Measurements from ENCODE around the gene KBTBD13.
"Not testable (repeated sequence)": the region's sequence is repeated elsewhere in the genome, so short reads cannot be mapped to it uniquely, and the experiment has no call there.

The KBTBD13 gene

GRCh38 chr15:65084500-65085206 lies 8.1 kb downstream of the KBTBD13 start:
- Mint-ChIP-seq H3K27me3 (peaks cover 30 to 33% of the 10 kb centered on the region in 2 donors), H3K9me3 (no peaks in the 10 kb centered on the region), H3K36me3 (peaks cover 0 to 3% of the 10 kb centered on the region in 2 donors), H3K4me3 (no peak overlapping the region), H3K4me1 (peaks cover 0 to 3% of the 10 kb centered on the region in 2 donors), H3K27ac (no peak overlapping the region)
- no peak for ATAC-seq (replicated peaks)
- no peak for DNase-seq

- H3K9me3 Mint-ChIP-seq, result no peaks in the 10 kb centered on the region
These were observed 8.7 kb downstream of the KBTBD13 start for GRCh38 chr15:65085207-65085753.

GRCh38 chr15:65085990-65086679 lies 9.6 kb downstream of the KBTBD13 start:
- Mint-ChIP-seq H3K4me1 (peaks cover 0 to 3% of the 10 kb centered on the region in 2 donors), H3K27ac (no peak overlapping the region), H3K36me3 (peaks cover under 1 to 3% of the 10 kb centered on the region in 2 donors), H3K4me3 (no peak overlapping the region), H3K27me3 (peaks cover 28 to 33% of the 10 kb centered on the region in 2 donors), H3K9me3 (no peaks in the 10 kb centered on the region)
- ATAC-seq (replicated peaks), result peak; percentile 27 to 39
- DNase-seq, result no peak

More at GRCh38 chr15:65085207-65085753, 8.7 kb downstream of the KBTBD13 start:
- Mint-ChIP-seq H3K36me3 (peaks cover 0 to 3% of the 10 kb centered on the region in 2 donors), H3K27ac (no peak overlapping the region), H3K4me3 (no peak overlapping the region), H3K4me1 (peaks cover 0 to 3% of the 10 kb centered on the region in 2 donors), H3K27me3 (peaks cover 28 to 33% of the 10 kb centered on the region in 2 donors)
- DNase-seq, result no peak
- no peak for ATAC-seq (replicated peaks)

- H3K9me3 Mint-ChIP-seq, result no peaks in the 10 kb centered on the region
- H3K36me3 Mint-ChIP-seq, result peaks cover 3 to 6% of the 10 kb centered on the region in 2 donors
- DNase-seq (no peak), ATAC-seq (replicated peaks) (peak; percentile 23 to 33)
- H3K27ac Mint-ChIP-seq, result no peak overlapping the region
- H3K4me1 Mint-ChIP-seq, result peaks cover 0 to 3% of the 10 kb centered on the region in 2 donors
- no peak overlapping the region for H3K4me3 Mint-ChIP-seq
- peaks cover 28 to 30% of the 10 kb centered on the region in 2 donors for H3K27me3 Mint-ChIP-seq
These were observed 10.2 kb downstream of the KBTBD13 start for GRCh38 chr15:65086680-65087111.

GRCh38 chr15:65087411-65087810 lies 10.9 kb downstream of the KBTBD13 start:
- H3K27ac Mint-ChIP-seq, result no peak overlapping the region
- H3K4me1 Mint-ChIP-seq, result peaks cover 0 to 3% of the 10 kb centered on the region in 2 donors
- peaks cover 3 to 6% of the 10 kb centered on the region in 2 donors for H3K36me3 Mint-ChIP-seq
- H3K27me3 Mint-ChIP-seq, result peaks cover 24 to 26% of the 10 kb centered on the region in 2 donors
- DNase-seq, result no peak
- no peak for ATAC-seq (replicated peaks)
- H3K4me3 Mint-ChIP-seq, result no peak overlapping the region
- no peaks in the 10 kb centered on the region for H3K9me3 Mint-ChIP-seq

- no peak overlapping the region for H3K4me3 Mint-ChIP-seq
- no peaks in the 10 kb centered on the region for H3K9me3 Mint-ChIP-seq
- peaks cover 0 to 2% of the 10 kb centered on the region in 2 donors for H3K4me1 Mint-ChIP-seq
- peaks cover 18 to 20% of the 10 kb centered on the region in 2 donors for H3K27me3 Mint-ChIP-seq
- ATAC-seq (replicated peaks) (no peak), DNase-seq (no peak)
- H3K27ac Mint-ChIP-seq, result no peak overlapping the region
- peaks cover 3 to 6% of the 10 kb centered on the region in 2 donors for H3K36me3 Mint-ChIP-seq
These were observed 11.5 kb downstream of the KBTBD13 start for GRCh38 chr15:65087873-65088642.

GRCh38 chr15:65088643-65089021 lies 12.1 kb downstream of the KBTBD13 start:
- peaks cover 5 to 9% of the 10 kb centered on the region in 2 donors for H3K36me3 Mint-ChIP-seq

GRCh38 chr15:65089206-65089824 lies 12.8 kb downstream of the KBTBD13 start:
- H3K36me3 Mint-ChIP-seq, result peaks cover 5 to 13% of the 10 kb centered on the region in 2 donors
- no peak overlapping the region for H3K4me3 Mint-ChIP-seq
- no peak overlapping the region for H3K27ac Mint-ChIP-seq
- DNase-seq (no peak), ATAC-seq (replicated peaks) (no peak)
- H3K4me1 Mint-ChIP-seq, result peaks cover 0 to 2% of the 10 kb centered on the region in 2 donors
- no peaks in the 10 kb centered on the region for H3K9me3 Mint-ChIP-seq
- peaks cover 8 to 9% of the 10 kb centered on the region in 2 donors for H3K27me3 Mint-ChIP-seq

More at GRCh38 chr15:65088643-65089021, 12.1 kb downstream of the KBTBD13 start:
- Mint-ChIP-seq H3K27ac (no peak overlapping the region), H3K27me3 (peaks cover 15 to 16% of the 10 kb centered on the region in 2 donors), H3K4me3 (no peak overlapping the region), H3K4me1 (peaks cover 0 to 2% of the 10 kb centered on the region in 2 donors), H3K9me3 (no peaks in the 10 kb centered on the region)
- no peak for DNase-seq
- ATAC-seq (replicated peaks), result no peak

GRCh38 chr15:65091946-65092770 lies 15.6 kb downstream of the KBTBD13 start:
- ATAC-seq (replicated peaks) (no peak), DNase-seq (no peak)
- Mint-ChIP-seq H3K36me3 (peaks cover 10 to 29% of the 10 kb centered on the region in 2 donors), H3K4me3 (no peak overlapping the region), H3K27me3 (no peaks in the 10 kb centered on the region), H3K9me3 (no peaks in the 10 kb centered on the region), H3K27ac (no peak overlapping the region), H3K4me1 (no peaks in the 10 kb centered on the region)

GRCh38 chr15:65092911-65093792 lies 16.6 kb downstream of the KBTBD13 start:
- H3K36me3 Mint-ChIP-seq, result peaks cover 12 to 39% of the 10 kb centered on the region in 2 donors
- no peaks in the 10 kb centered on the region for H3K9me3 Mint-ChIP-seq
- no peak overlapping the region for H3K27ac Mint-ChIP-seq

GRCh38 chr15:65093793-65094170 lies 17.2 kb downstream of the KBTBD13 start:
- H3K36me3 Mint-ChIP-seq, result peaks cover 16 to 45% of the 10 kb centered on the region in 2 donors
- not testable (repeated sequence) for H3K27ac Mint-ChIP-seq; ATAC-seq (replicated peaks); H3K4me1 Mint-ChIP-seq; H3K9me3 Mint-ChIP-seq; H3K27me3 Mint-ChIP-seq; DNase-seq; H3K4me3 Mint-ChIP-seq

More at GRCh38 chr15:65092911-65093792, 16.6 kb downstream of the KBTBD13 start:
- H3K4me1 Mint-ChIP-seq, result no peaks in the 10 kb centered on the region
- ATAC-seq (replicated peaks), result no peak
- DNase-seq, result no peak
- H3K4me3 Mint-ChIP-seq, result no peak overlapping the region
- no peaks in the 10 kb centered on the region for H3K27me3 Mint-ChIP-seq

GRCh38 chr15:65094294-65094995 lies 17.9 kb downstream of the KBTBD13 start:
- Mint-ChIP-seq H3K36me3 (peaks cover 18 to 46% of the 10 kb centered on the region in 2 donors), H3K4me3 (no peak overlapping the region), H3K9me3 (no peaks in the 10 kb centered on the region), H3K4me1 (no peaks in the 10 kb centered on the region), H3K27me3 (no peaks in the 10 kb centered on the region), H3K27ac (no peak overlapping the region)
- DNase-seq (no peak), ATAC-seq (replicated peaks) (no peak)
